ENCODE measurements around the gene OVAAL.
"Not testable (repeated sequence)": the region's sequence is repeated elsewhere in the genome, so short reads cannot be mapped to it uniquely, and the experiment has no call there.

Gene OVAAL

DNA sequence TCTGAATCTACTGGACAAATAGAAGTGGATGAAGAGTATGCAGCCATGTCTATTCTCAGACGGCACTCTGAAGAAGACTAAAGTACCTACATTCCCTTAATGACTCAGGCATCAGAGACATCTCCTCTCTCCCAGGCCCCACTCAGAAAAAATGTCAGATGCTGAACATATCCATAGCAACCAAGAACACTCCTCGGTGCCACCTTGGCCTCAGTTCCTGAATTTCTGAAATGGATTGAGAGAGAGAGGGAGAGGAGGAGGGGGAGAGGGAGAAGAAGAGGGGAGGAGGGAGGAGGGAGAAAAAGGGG lies 16.0 kb upstream of the OVAAL start:
- ChIA-PET POLR2A (no interaction called here), CTCF (interaction anchor here (1.0 kb wide), 2 partner anchors 11 to 320 kb away, joined by 3 to 4 read pairs; no protein-coding TSS in a partner anchor)
- H3K4me3 ChIP-seq (ENCODE audit: low read depth, low read length) = no peak overlapping the region
- no peak for DNase-seq (ENCODE audit: low read depth, low spot score)
- TF ChIP-seq, protein P1, sequence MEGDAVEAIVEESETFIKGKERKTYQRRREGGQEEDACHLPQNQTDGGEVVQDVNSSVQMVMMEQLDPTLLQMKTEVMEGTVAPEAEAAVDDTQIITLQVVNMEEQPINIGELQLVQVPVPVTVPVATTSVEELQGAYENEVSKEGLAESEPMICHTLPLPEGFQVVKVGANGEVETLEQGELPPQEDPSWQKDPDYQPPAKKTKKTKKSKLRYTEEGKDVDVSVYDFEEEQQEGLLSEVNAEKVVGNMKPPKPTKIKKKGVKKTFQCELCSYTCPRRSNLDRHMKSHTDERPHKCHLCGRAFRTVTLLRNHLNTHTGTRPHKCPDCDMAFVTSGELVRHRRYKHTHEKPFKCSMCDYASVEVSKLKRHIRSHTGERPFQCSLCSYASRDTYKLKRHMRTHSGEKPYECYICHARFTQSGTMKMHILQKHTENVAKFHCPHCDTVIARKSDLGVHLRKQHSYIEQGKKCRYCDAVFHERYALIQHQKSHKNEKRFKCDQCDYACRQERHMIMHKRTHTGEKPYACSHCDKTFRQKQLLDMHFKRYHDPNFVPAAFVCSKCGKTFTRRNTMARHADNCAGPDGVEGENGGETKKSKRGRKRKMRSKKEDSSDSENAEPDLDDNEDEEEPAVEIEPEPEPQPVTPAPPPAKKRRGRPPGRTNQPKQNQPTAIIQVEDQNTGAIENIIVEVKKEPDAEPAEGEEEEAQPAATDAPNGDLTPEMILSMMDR (IDR thresholded peaks at IDR 0.05; ENCODE audit: insufficient read depth, low read length, missing control alignments) = no peak

DNA sequence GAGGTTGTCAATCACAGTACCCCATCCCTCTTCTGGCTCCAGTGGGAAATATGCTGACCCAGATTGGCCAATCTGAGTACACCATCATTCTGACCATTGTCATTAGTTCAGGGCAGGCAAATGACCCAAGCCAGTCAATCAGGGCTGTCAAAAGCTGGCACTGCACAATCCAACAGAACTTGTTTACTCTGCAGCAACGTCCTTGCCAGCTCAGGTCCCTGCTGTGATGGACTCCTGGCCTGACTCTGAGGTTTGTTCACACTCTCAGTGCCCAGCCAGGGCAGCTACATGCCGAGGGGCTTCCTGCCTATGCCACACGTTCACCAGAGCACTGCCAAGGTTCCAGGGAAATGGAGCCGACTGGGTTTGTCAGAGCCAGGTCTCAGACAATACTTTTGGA lies 14.7 kb upstream of the OVAAL start:
- H3K4me3 ChIP-seq (ENCODE audit: low read depth, low read length) = no peak overlapping the region
- no peak for DNase-seq (ENCODE audit: low read depth, low spot score)
- TF ChIP-seq, protein P1 (IDR thresholded peaks at IDR 0.05; ENCODE audit: insufficient read depth, low read length, missing control alignments) = no peak
- ChIA-PET POLR2A (no interaction called here), CTCF (interaction anchor here (2.0 kb wide), 1 partner anchor 28 kb away, joined by 9 read pairs; no protein-coding TSS in a partner anchor)

DNA sequence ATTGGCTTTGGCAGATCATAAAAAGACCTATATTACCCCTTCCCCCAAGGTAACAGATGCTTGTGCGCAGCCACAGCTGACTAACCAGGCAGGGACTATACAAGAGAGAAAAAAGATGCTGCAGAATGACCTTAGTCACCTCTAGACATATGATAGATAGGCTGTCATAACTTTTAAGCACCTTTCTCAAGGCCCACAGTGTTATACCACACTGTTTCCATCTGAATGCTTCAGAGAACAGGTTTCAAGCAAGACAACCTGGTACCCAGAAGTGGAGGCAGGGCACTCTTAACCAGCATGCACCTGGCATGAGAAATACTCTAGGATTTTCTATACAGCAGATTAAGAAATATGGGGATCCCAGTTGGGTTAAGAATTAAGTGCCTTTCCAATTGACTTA lies 12.8 kb upstream of the OVAAL start:
- H3K4me3 ChIP-seq (ENCODE audit: low read depth, low read length) = no peak overlapping the region
- TF ChIP-seq, protein P1 (IDR thresholded peaks at IDR 0.05; ENCODE audit: insufficient read depth, low read length, missing control alignments) = no peak
- ChIA-PET POLR2A (no interaction called here), CTCF (interaction anchor here (0.9 to 1.7 kb wide), 5 partner anchors 10 to 333 kb away, joined by 3 to 4 read pairs (median 3); partner anchors contain the start of gene XPR1)
- DNase-seq (ENCODE audit: low read depth, low spot score) = no peak

DNA sequence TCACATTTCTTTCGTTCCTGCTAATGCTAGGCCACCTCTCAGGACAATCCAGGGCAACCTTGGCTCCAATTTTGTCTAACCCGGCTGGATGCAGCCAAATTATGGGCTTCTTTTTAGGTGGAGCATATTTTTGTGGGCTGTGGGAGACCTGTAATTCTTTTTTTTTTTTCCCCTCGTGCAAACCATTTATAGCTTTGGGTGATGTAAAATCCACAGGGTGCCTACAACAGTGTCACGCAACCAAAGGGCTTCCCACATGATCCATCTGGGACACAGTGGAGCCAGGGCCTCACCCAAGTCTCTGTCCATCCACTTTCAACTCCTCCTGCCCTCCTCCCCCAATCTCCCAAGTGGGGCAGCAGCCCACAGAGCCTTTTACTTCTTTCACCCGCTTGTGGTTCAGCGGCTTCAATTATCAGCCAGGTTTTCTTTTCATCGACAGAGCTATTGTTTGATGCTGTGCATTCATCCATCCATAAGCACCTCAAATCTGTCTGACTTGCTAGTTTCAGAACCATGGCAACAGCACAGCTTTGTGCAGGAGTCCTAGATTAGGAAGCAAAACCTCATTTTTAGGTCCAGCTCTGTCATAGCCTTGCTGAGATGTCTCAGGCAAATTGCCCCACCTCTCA lies 10.0 kb upstream of the OVAAL start:
- ChIA-PET CTCF (interaction anchor here (3.7 kb wide), 1 partner anchor 15 kb away, joined by 17 read pairs; no protein-coding TSS in a partner anchor), POLR2A (no interaction called here)
- no peak overlapping the region for H3K4me3 ChIP-seq (ENCODE audit: low read depth, low read length)
- TF ChIP-seq, protein P1 (IDR thresholded peaks at IDR 0.05; ENCODE audit: insufficient read depth, low read length, missing control alignments) = no peak
- DNase-seq (ENCODE audit: low read depth, low spot score) = no peak

DNA sequence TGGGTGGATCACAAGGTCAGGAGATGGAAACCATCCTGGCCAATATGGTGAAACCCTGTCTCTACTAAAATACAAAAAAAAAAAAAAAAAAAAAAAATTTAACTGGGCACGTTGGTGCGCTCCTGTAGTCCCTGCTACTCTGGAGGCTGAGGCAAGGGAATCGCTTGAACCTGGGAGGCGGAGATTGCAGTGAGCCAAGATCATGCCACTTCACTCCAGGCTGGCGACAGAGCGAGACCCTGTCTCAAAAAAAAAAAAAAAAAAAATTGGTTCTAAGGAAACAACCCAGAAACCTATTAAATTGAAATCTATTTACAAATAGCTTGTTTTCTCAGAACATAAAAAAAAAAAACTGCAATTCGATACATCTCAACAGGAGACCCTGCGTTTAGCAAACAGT lies 9.0 kb upstream of the OVAAL start:
- DNase-seq (ENCODE audit: low read depth, low spot score); H3K4me3 ChIP-seq (ENCODE audit: low read depth, low read length); POLR2A ChIA-PET: not testable (repeated sequence)
- CTCF ChIA-PET = interaction anchor here (1.1 to 3.7 kb wide), 3 partner anchors 11 to 34 kb away, joined by 3 to 17 read pairs (median 5); no protein-coding TSS in a partner anchor

DNA sequence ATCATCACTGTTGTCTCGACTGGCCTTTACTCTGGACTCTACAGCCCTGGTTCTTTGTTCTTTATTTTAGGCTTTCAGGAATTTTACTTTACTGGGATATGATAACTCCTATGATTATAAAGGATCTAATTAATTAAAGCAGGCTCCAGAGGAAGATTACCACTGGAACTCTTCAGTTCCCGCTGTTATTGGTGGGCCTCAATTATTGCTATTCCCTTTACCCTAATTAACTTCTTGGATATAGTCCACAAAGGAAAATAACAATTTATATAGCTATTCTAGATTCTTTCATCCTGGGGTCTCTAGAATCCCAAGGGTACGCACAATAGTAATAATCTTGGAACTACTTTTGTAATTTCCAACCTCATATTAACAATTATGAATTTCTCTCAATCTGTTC lies 8.5 kb upstream of the OVAAL start:
- H3K4me3 ChIP-seq (ENCODE audit: low read depth, low read length) = no peak overlapping the region
- no peak for DNase-seq (ENCODE audit: low read depth, low spot score)
- CTCF ChIA-PET = interaction anchor here (1.0 to 3.7 kb wide), 6 partner anchors 9 to 312 kb away, joined by 3 to 17 read pairs (median 4); no protein-coding TSS in a partner anchor
- POLR2A ChIA-PET = no interaction called here
- TF ChIP-seq, protein P1 (IDR thresholded peaks at IDR 0.05; ENCODE audit: insufficient read depth, low read length, missing control alignments) = no peak

DNA sequence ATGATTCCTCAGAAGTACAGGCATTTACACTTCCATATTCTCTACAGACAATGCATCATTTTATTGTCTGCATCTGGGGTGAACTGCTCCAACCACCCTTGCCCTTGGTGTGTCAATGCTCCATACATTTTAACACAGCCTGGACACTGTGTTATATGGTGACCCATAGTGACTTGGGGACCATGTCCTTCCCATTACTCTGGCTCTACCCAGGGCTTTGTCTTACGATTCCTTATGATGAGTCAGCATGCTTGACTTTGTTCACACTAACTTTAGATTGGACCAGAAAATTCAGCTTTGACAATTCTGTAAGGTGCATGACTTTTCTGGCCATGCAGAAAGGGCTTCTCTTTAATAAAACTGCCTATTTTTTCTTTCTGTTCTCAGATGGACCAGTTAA lies 6.8 kb upstream of the OVAAL start:
- DNase-seq (ENCODE audit: low read depth, low spot score) = no peak
- CTCF ChIA-PET = interaction anchor here (0.6 to 3.7 kb wide), 5 partner anchors 11 to 29 kb away, joined by 3 to 17 read pairs (median 4); no protein-coding TSS in a partner anchor
- POLR2A ChIA-PET = no interaction called here
- TF ChIP-seq, protein P1 (IDR thresholded peaks at IDR 0.05; ENCODE audit: insufficient read depth, low read length, missing control alignments) = no peak
- no peak overlapping the region for H3K4me3 ChIP-seq (ENCODE audit: low read depth, low read length)

DNA sequence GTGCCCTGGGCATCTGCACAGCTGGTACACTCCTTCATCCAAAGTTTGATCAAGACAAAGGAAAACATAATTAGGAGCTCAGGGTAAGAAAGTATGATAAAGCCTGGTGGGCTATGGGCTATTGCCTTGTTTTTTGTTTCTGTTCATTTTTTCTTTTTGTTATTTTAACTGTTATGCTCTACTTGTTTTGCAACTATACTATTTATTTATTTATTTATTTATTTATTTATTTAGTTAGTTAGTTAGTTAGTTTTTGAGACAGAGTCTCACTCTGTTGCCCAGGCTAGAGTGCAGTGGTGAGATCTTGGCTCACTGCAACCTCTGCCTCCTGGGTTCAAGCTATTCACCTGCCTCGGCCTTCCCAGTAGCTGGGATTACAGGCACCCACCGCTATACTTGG lies 5.7 kb upstream of the OVAAL start:
- POLR2A ChIA-PET; H3K4me3 ChIP-seq (ENCODE audit: low read depth, low read length); DNase-seq (ENCODE audit: low read depth, low spot score): not testable (repeated sequence)
- CTCF ChIA-PET = interaction anchor here (0.8 to 2.4 kb wide), 3 partner anchors 19 to 309 kb away, joined by 3 to 6 read pairs (median 3); no protein-coding TSS in a partner anchor
